ENCODE results near the gene ACSF3. TPM values are rescaled to one million over a fixed set of nuclear protein-coding genes. Genes with fewer than 3 reads are reported as not detected.
"Not testable (repeated sequence)": the region's sequence is repeated elsewhere in the genome, so short reads cannot be mapped to it uniquely, and the experiment has no call there.

The ACSF3 gene
- total RNA-seq, 1 experiment from 2014 or later: 30.5 TPM

DNA sequence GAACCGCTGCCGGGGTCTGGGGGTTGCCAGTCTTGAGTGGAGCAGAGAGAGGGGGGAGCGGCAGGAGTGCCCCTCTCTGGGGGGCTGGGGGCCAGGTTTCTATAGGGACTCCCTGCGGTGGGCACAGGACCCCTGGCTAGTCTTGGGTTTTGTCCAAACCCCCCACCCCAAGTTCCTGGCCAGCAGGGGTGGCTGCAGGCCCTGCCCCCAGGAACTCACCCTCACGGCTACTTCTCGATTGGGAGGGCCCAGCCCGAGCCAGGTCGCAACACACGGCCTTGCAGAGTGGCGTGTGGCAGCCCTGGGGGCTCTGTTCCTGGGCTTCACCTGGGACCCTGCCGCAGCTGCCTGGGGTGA, 78.5 kb downstream of the ACSF3 start:
- DNase-seq (ENCODE audit: low read depth): no peak

DNA sequence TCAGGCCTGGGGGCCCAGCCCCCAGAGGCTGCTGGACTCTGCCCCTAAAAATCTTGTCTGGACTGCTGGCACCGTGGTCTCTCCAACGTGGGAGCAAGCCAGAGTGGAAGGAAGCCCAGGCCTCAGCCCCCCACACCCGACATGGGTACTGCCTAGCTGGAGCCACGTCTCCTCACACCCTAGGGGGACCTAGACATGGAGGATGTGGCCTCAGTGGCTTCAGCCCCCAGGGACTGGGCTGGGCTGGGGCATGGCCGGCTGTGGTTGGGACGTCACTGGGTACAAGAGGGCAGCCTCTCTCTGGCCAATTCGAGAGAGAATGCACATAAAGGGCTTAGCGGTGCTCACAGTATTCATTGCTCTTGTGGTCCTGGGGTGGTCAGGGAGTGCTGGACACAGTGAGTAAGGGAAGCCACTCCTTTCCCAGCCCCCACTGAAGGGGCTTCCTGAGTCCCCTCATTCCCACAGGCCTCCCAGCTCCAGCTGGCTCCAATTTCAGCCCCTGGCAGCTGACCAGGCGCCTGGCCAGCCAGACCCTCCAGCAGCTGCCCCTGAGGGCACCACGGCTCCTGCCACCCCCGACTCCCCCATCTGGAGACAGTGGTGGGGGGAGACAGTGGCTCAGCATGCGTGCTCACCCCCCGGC, 79.0 kb downstream of the ACSF3 start:
- no peak for DNase-seq (ENCODE audit: low read depth)

DNA sequence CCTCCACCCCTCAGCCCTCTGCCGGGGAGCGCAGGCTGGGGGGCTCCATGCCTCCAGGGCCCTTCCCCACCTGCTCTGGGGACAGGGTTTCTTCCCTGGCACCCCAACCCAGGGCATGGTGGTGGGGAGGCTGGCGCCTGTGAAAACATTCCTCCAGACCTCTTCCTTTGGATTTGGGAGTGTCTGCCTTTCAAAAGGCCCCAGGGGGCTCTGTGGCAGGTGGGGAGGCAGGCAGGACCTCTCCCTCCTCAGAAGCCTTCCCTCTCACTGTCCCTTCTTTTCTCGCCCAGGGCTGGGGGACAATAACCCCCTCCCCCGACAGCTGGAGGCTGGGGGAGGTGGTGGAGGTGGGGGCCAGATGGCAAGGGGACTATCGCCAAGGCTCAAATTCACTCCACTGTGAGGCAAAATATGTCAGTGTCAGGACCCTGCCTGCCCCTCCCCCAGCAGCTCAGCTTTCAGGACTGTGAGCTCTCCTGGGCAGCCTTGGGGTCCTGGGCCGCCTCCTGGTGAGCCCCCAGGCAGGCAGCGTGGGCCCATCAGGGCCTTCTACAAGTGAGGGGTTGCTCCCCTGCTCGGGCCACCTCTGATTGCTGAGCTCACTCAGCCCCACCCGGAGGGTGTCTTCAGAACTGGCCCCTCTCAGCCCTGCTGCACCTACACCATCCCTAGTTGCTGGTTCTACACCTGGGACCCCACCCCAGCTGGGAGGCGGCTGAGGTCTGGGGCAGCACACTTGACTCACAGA, 79.7 kb downstream of the ACSF3 start:
- DNase-seq (ENCODE audit: low read depth): no peak

DNA sequence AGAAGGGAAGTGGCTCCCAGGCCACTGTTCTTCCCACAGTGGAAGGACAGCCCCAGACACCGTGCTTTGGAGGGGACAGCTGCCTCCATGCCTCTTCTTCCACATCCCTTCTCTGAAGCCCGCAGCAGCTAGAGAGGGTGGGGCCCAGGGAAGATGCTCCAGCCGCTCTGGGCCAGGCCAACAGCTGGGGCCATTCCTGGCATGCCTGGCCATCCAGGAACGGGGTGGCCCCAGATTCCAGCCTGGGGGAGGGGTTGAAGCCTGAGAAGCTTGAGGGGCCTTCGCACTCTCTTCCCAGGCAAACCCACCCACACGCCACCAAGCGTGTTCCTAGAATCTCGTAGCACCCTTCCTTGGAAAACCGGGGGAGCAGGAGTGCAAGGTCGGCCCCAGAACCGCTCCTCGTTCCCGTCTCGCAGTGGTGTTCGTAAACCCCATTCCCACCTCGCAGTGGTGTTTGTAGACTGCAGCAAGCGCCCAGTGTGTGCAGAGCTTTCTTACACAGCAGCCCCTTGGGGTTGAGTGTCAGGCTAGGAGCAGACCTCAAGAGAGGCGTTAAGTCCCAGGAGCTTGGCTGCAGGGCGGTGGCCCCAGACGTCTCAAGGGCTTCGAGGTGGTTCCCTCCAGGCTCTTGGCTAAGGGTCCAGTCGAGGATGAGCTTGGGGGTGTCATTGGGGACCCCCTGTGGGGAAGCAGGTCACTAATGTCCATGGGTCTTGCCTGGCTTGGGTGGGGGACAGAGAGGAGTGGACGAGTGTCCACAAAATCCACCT, 80.6 kb downstream of the ACSF3 start:
- no peak for DNase-seq (ENCODE audit: low read depth)

DNA sequence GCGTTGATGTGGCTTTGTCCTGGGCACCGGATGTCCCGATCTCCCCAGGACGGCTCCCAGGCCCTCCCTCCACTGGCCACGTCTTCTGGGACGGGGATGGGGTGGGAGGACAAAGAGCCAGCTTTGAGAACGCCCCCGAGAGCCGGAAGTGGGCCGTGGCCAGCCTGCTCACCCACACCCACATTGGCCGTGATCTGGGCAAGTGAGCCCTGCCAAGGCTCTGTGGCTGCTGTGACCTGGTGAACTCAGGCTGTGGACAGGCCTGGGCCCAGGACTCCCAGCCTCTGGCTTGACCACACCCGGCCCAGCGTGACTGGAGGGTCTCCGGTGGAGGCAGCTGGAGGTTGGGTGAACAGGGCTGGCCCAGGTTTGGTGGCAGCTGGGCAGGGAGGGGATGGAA, 81.2 kb downstream of the ACSF3 start:
- DNase-seq (ENCODE audit: low read depth): no peak

DNA sequence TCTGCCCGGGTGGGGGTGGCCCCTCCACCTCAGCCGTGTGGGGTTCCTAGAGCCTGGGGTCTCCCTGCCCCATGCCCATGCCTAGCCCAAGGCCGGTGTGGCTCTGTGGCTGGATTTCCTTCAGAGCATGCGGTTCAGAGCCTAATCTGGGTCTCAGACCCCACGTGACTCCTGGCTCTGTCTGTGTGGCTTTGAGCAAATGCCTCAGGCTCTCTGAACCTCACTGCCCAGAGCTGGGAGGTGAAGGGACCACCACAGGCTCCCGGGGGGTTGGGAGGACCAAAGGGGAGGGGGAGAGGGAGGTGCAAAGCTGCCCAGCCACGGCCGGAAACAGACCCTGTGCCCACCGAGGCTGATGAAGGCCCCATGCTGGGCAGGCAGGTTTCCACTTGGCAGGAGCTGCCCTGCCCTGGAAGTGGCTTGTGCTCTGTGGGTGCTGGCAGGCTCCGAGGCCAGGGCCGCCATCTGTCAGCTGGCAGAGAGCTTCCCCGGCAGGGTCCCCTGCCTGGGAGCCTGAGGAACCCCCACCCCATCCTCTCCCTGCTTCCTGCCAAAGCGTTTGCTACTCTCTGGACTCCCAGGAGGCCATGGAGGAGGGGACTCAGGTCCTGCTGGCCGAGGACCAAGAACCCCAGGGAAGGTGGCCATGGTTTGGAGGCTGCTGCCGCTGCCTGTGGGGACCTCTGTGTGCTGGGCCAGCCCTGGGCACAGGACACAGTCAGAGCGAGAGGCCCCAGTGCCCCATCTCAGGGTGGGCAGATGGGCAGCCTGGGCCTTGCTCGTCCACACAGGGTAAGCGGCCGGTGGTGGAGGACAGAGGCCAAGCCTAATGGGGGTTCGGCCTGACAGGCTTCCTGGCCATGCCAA, 81.9 kb downstream of the ACSF3 start:
- DNase-seq (ENCODE audit: low read depth): no peak

DNA sequence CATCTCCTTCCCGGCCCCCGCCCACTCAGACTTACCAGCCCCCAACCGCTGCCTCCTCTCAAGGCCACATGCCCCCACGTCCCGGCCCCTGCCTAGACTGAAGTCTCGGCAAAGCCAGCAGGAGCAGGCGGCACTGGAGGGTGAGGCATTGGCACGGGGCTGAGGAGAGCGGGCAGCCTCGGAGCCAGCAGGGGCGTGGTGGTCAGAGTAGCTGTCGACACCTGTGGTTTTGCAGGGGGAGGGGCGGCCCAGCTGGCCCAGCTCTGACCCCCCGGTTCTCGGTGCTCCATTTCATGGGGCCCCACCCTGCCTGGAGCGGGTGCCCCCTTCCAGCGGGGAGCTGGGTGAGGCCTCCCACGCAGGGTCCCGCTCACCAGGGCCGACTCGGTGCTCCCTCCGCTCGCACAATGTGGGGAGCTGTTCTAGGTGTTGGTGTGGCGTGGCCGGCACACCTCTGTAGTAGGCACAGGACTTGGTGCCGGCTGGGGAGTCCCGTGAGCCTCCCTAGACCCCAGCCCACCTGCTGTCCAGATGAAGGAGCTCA, 82.6 kb downstream of the ACSF3 start:
- DNase-seq (ENCODE audit: low read depth): no peak

DNA sequence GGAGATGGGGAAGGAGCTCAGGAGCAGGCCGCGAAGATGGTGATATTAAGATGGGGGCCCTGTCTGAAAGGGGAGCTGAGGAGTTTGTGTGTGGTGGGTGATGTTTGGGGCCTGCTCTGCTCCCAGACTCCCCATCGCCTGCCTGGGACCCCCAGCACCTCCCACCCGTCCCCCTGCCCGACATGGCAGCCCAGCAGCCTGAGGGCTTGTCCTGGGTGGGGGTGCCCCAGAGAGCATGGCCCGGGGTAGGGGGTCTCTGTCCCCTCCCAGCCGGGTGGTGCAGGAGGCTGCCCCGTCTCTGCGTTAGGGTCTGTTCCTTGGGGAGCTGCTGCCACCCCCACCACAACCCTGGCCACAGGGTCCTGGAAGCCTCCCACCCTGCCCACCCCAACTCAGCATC, 83.1 kb downstream of the ACSF3 start:
- no peak for DNase-seq (ENCODE audit: low read depth)

DNA sequence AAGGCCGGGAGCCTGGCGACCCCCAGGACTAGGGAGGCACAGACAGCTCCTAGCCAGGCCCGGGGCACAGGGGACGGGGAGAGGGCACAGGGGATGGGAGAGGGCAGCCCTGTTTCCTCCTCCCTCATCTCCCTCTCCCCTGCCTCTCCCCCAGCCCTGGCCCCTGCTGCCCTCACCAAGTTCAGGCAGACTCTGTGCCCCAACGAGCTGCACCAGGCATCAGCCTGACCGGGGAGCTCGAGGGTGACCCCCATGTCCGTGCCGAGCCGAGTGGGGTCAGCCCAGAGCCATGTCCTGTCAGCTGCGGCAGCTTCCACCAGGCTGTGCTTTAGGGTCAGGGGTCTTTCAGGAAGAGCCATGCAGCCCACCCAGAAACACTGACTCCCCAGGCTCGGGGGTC, 83.8 kb downstream of the ACSF3 start:
- no peak for DNase-seq (ENCODE audit: low read depth)

DNA sequence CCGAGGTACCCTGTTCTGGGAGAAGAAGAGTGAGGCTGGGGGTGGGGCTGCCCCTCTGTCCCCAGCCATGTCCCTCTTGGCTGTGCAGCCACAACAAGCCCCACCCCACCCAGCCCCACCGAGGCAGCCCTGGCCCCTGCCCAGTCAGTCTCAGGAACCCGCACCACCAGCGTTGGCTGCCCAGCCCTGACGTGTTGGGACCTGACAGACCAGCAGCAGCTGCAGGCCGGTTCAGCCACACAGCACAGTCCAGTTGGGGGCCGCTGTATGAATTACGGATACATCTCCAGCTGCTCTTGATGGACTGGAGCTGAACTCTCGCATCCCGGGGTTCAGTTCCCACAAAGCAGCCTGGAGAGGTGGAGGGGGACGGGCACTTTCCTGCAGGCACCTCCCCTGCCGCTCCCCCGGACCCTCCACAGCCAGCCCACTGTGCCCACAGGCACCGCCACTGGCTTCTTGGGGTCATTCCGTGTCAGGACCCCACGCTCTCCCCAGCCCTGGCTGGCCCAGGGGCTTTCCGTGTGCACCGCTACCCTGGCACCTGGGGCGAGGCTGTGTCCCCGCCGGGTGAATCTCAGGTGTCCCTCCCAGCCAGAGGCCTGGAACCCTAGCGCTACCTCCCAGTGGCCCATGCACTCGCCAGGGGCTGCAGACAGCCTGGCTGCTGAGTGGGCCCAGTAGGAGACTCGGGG, 84.9 kb downstream of the ACSF3 start:
- no peak for DNase-seq (ENCODE audit: low read depth)

DNA sequence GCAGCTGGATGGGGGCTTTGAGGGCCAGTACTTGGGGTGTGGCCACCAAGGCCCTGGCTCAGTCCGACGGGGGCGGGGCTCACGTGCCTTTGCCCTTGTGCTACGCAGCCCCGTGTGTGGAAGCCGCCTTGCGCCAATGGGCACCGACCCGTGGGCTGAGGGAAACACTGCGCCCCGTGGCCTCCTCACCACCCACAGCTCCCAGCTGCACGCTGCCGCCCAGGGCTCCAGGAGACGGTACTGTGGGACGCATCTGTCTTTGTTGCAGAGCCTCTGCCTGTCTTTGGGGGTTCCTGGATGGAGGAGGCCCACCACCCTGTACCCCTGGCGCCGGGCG, 85.5 kb downstream of the ACSF3 start:
- DNase-seq (ENCODE audit: low read depth): no peak

DNA sequence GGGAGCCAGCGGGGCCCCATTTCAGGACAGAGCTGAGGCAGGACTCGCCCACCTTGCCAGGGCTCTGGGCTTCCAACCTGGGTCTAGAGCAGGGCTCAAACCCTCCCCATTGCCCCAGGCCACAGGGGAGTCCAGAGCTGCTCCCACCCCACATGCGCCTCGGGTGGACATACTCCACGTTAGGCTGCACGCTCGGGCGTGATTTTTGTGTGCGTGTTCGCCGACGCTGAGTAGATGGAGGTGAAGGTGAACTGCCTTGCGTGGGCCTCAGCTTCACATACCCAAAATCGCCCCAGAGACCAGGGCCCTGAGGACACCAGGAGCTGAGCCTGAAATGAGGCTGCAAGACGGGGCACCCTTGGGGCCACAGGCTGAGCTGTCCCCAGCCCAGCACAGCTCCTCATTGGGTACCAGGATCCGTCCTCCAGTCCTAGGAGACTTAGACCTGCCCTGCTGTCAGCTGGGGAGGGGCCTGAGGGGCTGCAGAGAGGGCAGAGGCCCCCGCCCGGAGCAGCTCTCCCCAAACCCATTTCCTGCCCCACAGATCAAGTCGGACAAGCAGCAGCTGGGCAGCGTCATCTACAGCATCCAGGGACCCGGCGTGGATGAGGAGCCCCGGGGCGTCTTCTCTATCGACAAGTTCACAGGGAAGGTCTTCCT, 86.1 kb downstream of the ACSF3 start:
- DNase-seq (ENCODE audit: low read depth): no peak

DNA sequence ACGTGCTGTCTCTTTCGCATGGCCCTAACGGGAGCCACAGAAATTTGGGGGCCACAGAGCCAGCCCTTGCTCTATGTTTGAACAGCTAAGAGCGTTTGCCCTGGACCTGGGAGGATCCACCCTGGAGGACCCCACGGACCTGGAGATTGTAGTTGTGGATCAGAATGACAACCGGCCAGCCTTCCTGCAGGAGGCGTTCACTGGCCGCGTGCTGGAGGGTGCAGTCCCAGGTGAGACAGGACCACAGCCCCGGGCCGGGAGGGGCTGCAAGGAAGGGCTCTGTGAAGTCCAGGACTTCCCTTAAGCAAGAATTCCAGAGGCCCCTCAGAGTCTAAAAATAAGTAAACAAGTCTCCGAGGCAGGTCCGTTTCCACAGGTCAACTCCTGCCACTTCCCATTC, 89.8 kb downstream of the ACSF3 start:
- no peak for DNase-seq (ENCODE audit: low read depth)

DNA sequence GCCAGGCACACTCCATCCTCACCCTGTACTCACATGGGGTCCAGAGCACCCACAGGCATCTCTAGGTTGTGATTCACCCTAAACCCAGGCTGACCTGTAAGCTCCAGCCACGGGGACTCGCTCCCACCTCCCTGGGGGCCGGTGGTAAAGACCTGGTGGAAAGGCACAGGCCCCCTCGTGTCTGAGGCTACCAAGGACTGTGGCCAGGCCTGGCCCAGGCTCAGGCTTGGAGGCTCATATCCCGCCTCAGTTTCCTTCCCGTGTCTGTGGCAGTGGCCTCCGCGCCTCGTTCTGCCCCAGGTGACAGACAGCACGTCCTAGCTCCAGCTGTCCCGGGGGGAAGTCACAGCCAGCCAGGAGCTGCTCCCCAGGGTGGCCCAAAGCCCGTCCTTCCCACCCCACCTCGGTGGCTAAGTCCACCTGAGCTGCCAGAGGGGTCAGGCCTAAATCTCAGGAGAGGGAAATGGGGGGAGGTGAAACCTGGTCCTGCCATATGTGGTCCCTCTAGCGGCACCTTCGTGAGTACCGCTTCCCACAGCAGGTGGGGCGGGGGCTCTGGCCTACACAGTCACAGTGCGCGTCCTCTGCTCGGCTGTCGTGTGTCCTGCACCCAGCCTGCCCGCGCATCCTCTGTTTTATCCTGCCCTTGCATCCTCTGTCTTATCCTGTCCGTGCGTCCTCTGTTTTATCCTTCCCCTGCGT, 90.5 kb downstream of the ACSF3 start:
- DNase-seq (ENCODE audit: low read depth): no peak

DNA sequence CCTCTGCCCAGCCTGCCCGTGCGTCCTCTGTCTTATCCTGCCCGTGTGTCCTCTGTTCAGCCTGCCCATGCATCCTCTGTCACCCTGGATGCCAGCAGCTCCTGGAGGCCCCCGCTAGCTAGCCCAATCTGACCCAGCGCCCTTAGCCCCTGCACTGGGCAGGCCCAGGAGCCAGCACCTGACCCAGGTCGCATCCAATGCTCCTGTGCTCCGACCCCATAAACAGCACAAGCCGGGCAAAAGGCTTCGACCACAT, 91.0 kb downstream of the ACSF3 start:
- DNase-seq (ENCODE audit: low read depth): no peak

DNA sequence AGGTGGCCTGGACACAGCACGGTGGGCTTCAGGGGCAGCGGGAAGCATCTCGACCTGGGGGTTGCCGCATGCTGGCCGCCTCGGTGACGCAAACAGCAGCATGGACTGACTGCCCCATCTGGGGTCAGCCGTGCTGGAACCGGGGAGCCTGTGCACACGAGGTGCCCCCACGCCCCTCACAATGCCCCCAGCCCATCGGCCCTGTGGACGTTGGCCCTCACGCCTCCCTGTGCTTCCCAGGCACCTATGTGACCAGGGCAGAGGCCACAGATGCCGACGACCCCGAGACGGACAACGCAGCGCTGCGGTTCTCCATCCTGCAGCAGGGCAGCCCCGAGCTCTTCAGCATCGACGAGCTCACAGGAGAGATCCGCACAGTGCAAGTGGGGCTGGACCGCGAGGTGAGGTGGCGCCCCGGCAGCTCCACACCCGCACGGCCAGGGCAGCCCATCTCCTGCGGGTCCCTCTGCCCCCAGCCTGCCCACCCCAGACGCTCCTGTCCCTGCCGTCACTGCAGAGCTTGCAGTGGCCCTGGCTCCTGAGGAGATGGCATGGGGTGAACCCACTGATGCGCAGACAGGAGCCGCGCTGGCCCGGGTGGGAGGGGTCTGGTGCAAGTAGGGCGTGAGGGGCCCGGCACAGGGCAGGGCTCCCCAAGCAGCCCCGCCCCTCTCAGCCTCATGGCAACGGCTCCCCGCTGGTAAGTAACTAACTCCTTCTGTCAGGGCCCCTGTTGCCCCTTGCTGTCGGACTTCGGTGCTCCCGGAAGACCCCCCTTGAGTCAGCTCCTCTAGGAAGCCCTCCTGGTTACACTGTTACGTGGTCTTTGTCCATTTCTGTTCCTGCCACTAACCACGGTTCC, 91.5 kb downstream of the ACSF3 start:
- DNase-seq (ENCODE audit: low read depth): no peak

DNA sequence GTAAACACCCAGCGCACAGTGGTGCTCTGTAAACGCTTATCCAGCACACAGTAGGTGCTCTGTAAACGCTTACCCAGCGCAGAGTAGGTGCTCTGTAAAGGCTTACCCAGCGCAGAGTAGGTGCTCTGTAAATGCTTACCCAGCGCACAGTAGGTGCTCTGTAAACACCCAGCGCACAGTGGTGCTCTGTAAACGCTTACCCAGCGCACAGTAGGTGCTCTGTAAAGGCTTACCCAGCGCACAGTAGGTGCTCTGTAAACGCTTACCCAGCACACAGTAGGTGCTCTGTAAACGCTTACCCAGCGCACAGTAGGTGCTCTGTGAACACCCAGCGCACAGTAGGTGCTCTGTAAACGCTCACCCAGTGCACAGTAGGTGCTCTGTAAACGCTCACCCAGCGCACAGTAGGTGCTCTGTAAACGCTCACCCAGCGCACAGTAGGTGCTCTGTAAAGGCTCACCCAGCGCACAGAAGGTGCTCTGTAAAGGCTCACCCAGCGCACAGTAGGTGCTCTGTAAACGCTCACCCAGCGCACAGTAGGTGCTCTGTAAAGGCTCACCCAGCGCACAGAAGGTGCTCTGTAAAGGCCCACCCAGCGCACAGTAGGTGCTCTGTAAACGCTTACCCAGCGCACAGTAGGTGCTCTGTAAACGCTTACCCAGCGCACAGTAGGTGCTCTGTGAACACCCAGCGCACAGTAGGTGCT, 92.4 kb downstream of the ACSF3 start:
- not testable (repeated sequence) for DNase-seq (ENCODE audit: low read depth)

DNA sequence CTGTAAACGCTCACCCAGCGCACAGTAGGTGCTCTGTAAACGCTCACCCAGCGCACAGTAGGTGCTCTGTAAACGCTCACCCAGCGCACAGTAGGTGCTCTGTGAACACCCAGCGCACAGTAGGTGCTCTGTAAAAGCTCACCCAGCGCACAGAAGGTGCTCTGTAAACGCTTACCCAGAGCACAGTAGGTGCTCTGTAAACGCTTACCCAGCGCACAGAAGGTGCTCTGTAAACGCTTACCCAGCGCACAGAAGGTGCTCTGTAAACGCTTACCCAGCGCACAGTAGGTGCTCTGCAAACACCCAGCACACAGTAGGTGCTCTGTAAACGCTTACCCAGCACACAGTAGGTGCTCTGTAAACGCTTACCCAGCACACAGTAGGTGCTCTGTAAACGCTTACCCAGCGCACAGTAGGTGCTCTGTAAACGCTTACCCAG, 93.0 kb downstream of the ACSF3 start:
- DNase-seq (ENCODE audit: low read depth): not testable (repeated sequence)

Measured in HT1080 (cell line).